GM20431 (cell line): ENCODE data around the gene SIK2.

Experiments used
- in situ Hi-C: fragments of 300-500 bp; cut with MseI, MboI; formaldehyde crosslinking; loops from one replicate; pipeline ENCODE4 v1.15.0; 2020; ENCODE audit warnings: low sequenced_read_pairs; ENCODE audit not compliant: unreplicated experiment

SIK2 gene

DNA sequence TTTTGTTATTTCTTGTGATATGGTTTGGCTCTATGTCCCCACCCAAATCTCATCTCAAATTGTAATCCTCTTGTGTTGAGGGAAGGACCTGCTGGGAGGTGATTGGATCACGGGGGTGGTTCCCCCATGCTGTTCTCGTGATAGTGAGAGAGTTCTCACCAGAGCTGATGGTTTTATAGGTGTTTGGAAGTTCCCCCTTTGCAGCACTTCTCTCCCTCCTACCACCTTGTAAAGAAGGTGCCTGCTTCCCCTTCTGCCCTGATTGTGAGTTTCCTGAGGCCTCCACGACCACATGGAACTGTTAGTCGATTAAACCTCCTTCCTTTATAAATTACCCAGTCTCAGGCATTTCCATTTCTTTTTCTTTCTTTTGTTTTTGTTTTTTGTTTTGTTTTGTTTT lies 24.4 kb upstream of the SIK2 start:
- in situ Hi-C loops, result no loop called here

DNA sequence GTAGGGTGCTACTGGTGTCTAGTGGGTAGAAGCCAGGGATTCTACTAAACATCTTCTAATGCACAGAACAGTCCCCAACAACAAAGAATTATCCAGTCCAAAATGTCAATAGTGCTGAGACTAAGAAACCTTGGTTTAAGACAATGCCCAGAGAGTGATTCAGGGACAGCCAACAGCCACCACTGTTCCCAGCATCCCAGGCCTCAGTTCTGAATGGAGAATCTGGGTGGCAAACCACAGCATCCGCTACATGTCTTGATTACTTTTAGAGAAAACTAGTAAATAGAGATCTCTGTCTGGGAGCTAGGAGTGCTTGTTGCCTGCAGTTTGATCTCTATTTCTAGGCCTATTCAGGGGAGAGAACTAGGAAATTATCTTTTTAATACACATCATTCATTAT lies 20.9 kb upstream of the SIK2 start:
- in situ Hi-C loops, result loop anchor here (10.0 kb wide), 1 partner anchor 263 kb away; no protein-coding TSS in a partner anchor

DNA sequence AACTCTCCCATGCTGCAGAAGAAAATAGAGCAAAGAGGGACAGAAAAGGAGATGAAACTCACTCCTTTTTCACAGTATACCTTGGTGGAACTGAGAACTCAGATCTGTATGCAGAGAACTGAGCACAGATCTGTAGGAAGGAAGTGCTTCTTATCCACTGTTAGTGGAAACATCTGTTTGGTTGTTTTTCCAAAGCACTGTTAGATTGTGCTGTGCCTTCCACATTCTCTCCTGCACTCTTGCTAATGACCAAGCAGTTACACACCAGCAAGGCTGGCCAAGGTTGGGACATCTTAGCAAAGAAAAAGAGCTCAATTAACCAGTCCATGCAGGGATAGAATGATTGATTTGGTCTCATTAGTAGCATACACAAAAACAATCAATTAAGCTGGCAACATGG lies 20.1 kb upstream of the SIK2 start:
- in situ Hi-C loops, result loop anchor here (10.0 kb wide), 1 partner anchor 263 kb away; no protein-coding TSS in a partner anchor

DNA sequence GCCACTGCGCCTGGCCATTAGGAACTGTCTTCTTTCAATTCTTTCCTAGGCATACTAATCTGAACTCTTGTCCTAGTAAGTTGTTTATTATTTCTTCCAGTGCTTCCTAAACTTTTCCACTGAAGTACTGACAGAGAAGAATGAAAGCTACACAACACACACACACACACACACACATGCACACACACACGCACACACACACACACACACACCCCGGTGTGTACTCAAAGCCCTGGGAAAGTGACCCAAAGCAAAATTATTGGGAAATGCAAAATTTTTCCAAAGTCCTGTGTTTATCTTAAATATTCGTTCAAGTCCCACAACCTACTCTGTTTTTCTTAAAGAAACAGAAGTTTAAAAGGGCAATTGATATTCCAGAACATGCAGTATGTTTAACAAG lies 19.4 kb upstream of the SIK2 start:
- in situ Hi-C loops, result loop anchor here (10.0 kb wide), 1 partner anchor 262 kb away; no protein-coding TSS in a partner anchor

DNA sequence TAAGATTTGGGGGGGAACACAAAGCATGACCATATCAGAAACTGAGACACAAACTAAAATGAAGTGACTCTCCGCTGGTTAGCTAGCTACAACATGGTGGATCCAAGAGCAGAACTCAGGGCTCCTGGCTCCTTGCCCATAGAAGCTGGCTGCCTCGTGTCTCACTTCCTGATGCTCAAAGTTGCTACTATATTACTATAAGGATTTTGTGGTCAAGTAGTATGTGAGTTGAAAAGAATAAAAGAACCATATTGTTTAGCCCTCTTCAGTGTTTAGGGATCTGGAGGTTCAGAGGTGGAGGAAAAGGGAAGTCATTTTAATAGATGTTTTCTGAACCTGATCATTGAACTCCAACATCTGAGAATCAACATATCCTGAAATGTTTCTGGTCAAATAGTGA lies 16.9 kb upstream of the SIK2 start:
- in situ Hi-C loops, result loop anchor here (10.0 kb wide), 1 partner anchor 259 kb away; no protein-coding TSS in a partner anchor

DNA sequence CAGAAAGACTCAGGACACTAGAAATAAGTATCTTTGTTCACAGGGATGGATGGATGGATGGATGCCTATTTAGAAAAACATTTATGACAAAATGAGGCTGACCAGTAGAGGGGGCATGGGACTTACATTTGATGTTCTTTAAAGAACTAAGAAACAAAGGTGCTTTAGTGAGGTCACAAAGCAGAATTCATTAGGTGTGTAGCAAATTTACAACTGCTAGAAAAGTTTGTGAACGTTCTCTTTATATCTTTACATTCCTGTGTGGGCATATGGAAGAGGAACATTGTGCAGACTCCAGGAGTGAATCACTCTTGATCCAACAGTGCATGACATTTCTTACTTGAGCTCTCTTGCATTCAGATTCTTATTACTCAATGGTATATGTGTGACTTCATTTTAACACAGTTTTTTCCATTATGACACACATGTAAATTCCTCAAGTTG lies 15.8 kb upstream of the SIK2 start:
- in situ Hi-C loops, result loop anchor here (10.0 kb wide), 1 partner anchor 258 kb away; no protein-coding TSS in a partner anchor

DNA sequence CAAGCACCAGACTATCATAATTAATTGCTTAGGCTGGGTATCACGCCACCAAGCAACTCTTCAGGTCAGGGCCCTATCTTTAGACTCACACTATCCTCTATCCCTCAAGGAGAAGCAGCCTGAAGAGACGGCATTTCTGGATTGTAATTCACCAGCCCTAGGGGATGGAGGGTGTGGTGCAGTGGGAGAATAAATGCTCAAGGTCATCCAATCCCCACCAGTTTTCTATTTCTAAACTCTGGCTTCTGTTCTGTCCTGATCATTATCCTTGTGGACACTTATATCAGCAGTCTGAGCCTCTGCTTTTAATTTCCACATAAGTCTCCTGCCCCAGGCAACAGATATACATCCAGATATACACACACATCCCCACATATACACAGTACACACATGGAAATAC lies 13.1 kb upstream of the SIK2 start:
- in situ Hi-C loops, result loop anchor here (10.0 kb wide), 1 partner anchor 256 kb away; no protein-coding TSS in a partner anchor

DNA sequence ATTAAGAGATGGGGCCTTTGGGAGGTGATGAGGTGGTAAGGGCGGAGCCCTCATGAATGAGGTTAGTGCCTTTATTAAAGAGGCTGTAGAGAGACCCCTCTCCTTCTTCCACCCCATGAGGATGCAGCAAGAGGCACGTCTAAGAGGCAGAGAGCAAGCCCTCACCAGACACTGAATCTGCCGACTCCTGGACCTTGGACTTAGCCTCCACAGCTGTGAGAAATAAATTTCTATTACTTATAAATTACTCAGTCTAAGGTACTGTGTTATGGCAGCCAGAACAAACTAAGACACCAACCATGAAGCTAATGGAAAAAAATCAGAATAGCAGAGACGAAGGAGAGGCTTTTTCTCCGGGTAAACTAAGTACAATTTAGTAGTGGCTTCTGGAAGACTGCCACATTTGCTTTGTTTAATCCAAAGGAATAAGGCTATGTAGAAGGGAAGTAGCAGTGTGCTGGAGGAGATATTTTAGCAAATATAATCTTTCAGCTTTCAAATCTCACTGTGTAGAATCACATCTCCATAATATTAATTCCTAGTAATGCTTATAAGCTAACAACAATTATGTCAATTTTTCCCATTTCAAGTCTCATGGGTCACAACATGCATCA lies 12.3 kb upstream of the SIK2 start:
- in situ Hi-C loops, result loop anchor here (10.0 kb wide), 1 partner anchor 255 kb away; no protein-coding TSS in a partner anchor

DNA sequence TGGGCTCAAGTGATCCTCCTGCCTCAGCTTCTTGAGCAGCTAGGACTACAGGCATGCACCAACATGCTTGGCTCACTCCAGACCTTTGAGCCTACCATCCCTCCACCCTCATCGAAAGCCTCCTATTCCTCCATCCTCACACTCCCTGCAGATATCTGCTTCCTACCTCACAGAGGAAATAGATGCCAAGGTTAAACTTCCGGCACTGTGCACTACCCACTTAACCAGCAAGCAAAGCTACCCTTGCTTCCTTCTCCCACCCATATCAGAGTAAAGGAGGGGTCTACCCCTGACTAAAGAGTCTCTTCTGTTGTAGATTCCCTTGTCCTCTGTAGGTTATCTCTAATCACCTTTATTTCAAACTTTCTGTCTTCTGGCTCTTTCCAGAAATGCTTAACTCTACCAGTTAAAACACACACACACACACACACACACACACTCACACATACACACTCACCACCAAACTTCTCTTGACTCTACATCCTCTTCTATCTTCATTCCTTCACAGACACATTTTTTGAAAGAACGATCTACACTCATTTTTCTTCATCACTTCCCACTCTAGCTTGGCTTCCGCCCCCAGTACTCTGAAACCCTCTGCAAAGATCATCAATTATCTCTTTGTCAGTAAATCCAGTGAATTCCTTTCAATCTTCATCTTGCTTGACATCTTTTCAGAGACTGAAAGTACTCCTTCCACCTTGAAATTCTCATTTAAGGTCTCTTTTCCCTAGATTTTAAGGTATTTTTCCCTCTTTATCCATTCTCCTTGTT lies 10.9 kb upstream of the SIK2 start:
- in situ Hi-C loops, result no loop called here

DNA sequence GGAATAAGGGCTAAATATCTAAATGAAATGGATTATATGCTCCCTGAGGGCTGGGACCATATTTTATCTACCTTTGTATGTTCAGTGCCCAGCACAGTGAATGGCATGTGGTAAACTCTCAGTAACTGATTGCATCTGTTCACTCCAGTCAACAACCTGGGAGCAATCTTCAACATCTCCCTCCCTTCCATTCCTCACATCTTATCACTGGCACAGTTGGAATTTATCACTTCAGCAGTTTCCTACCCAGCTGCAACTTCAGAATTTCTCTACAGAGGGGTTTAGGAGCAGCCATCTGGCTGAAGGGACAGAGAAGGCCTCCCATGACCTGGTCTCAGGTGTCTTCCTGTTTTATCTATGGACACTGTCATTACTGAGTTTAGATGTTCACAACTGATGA lies 9.8 kb upstream of the SIK2 start:
- in situ Hi-C loops, result no loop called here

DNA sequence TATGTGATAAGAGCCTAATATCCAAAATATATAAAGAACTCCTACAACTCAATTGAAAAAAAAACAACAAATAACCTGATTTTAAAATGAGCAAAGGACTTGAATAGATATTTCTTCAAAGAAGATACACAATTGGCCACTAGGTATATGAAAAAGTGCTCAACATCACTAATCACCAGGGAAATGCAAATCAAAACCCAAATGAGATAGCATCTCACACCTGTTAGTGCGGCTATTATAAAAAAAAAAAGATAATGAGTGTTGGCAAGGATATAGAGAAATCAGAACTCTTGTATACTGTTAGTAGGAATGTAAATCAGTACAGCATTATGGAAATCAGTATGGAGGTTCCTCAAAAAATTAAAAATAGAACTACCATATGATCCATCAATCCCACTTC lies 5.9 kb upstream of the SIK2 start:
- in situ Hi-C loops, result no loop called here

DNA sequence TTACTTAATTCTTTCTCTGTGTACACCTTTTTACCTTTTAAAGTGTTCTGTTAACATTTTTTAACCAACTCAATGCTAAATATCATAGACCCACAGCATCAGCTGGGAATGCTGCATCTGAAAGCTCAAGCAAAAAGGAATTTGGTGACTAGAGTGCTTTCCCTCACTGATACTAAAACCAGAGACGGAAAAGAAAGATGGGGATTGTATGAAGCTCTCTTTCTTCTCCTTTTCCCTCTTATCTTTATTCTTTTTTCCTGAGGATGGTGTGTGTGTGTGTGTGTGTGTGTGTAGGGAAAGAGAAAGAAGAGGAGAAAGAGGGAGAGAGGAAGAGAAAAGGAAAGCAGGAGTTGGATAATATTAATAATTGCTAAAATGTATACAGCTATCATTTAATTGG lies 4.1 kb upstream of the SIK2 start:
- in situ Hi-C loops, result no loop called here

DNA sequence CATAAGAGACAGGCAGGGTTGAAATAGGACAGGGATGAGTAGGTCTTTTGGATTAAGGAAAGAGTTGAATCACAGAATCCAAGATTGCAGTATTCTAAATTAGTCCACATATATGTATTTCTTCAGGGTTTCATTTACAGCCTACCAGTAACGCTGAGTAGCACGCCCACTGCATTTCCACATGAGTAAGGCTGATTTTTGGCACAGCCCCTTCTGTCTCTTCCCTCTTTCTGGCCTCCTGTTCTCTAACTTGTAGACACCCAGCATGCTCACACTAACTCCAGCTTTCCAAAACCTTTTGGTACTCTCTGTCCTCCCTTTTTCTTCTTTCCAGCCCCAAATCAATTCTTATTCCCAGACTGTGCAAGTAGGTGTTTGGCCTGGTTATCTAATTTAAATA lies 3.7 kb upstream of the SIK2 start:
- in situ Hi-C loops, result no loop called here

DNA sequence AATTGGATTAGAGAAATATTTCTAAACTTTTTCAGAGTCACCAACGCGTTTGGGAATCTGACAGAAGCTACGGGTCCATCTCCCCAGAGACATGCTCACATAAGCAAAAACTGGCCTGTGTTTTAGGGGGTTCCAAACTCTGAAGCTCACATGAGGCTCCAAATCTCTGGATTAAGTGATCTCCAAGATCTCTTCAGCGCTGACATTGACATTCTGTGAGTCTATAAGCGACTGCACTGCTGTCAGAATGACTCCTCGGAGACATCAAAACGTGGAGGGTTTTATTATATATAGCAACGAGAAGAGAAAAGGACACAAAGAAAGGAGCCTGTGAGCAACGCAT lies 642 bp upstream of the SIK2 start:
- in situ Hi-C loops, result no loop called here

DNA sequence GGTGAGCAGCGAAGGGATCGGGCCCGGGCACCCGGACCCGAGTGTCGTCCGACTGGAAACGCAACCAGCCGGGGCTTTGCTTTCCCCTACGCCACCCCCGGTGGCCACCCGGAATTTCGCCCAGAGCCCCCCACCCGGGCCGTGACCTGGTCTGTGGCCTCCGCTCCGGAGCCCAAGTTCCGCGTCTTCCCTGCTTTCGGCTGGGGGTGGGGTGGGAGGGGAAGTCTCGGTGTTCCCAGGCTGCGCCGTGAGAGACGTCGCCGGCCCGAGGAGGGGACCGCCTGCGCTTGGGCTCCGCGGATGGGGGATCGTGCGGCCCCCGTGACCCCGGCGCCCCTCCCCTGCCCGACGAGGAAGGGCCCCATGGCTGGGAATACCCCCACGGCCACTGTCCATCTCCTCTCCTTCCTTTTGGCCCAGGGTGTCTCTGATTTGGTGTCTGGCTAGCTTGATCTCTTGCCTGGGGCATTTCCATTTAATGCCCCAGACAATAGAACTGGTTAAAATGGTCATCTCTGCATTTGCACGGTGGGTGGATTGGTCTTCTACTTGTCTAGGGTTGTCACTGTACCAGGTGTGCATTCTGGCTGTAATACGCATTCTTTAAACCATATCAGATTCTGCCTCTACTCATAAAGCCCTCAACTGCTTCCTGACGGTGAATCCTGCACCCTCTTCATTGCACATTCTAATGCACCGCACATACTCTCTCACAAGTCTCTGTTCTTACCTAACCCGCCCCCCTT lies 789 bp downstream of the SIK2 start:
- in situ Hi-C loops, result no loop called here

DNA sequence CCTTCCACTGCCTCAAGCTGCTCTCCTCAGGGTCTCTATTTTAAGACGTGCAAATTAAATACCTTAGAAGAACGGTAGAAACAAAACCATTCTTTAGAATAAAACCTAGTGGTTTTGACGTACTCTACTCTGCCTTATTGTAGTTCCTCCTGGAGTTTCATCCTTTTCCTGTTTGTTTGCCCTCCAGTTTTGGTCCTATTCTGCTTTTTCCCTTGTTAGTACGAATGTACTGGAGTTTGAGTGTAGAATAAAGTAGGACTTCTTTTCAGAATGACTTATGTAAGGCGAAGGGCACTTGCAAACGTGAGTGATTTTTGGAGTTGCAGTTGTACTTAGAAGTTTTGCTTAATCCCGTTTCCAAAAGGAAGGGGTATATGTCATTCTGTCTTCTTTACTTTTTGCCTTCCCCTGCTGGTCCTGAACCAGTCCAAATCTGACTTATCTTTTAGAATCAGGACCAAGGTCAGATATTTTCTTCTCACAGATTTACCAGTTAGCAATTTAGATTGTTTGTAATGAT lies 1.4 kb downstream of the SIK2 start:
- in situ Hi-C loops, result no loop called here

DNA sequence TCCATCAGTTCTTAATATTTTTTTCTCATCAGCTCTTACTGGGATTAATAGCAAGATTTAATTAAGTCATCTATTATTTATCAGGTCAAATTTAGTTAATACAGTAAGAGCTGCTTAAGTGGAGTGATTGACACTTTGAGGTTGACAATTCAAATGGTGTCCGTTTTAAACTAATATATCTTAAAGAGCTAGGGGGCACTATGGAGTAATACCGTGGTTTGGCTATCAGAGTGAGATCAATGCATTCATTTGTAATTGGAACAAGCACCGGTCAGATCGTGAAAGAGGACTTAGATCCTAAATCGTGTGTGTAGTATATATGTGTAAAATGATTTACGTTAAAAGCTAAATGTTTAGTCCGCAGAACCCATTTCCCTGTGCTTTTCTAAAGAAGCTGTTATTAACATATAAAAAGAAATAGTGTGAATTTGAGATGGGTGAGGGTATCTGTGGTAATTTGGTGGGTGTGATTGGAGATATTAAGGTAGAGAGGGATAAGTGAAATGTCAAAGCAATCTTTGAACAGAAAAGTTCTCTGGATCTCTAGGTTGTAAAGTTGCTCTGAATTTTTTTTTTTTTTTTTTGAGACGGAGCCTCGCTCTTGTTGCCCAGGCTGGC lies 2.3 kb downstream of the SIK2 start:
- in situ Hi-C loops, result no loop called here

DNA sequence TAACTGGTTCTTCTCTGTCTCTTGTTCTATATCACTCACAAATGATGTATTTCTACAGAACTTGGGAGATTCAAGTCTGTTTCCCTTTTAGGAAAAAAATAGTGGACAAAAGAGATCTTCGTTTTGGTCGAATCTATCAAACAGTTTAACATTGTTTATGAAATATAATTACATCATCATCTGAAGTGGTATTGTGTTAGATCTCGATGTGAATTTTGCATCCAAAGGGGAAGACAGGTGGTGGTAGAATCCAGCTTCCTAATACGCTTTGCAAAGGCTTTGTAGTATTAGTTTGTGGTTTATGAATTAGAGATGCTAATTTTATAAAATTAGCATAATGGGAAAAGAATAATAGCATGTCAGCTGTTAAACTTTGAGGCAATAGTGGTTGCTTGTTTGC lies 3.4 kb downstream of the SIK2 start:
- in situ Hi-C loops, result no loop called here

DNA sequence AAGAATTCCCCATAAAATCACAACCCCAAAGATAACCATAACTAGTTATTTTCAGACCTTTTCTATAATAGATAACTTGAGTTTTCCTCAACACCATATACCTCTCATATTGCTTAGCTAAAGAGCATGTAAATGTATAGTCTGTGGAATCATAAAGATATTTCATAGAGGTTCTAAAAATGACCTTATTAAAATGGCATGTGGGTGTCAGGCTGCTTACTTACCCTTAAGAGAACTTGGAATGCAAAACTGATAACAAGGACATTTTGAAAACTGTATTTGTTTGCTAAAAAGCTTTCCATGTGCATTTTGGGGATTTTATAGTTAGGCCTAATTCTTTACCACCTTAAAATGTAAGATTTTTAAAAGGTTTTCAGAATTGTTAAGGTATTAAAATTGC lies 4.7 kb downstream of the SIK2 start:
- in situ Hi-C loops, result no loop called here

DNA sequence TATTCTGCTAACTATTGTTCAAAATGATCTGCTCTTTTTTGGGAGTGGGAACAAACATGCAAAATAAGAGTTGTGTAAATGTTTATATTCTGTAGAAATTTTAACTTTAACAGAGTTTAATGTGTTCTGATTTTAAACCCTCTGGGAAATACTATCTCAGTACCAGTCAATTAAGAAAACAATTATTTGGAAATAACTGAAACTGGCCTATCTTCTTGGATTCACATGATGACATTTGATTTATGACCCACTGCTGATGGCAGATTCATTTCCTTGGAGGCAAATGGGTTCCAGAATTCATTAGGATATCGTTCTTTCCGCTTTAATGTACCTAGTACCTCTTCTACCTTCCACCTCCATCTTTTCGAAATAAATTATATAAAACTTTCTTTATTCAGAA lies 5.5 kb downstream of the SIK2 start:
- in situ Hi-C loops, result no loop called here
